Esophagus muscularis mucosa (tissue), 4 donors: Measurements from ENCODE around the gene CDK14. TPM values are rescaled to one million over a fixed set of nuclear protein-coding genes. Genes with fewer than 3 reads are reported as not detected.

Experiments used
- DNase-seq: peaks from one replicate; pipeline ENCODE4 v3.0.0-alpha.2; 2017; ENCODE audit errors: extremely low spot score
- H3K27ac ChIP-seq, 4 donors: fragments of 200-600 bp; sonication (generic); replicated peaks in 1 of 4; 1 replicate in 3 of 4; 2 replicates in 1 of 4; pipeline ENCODE4 v1.5.1; 2016 to 2019; ENCODE audit warnings: mild to moderate bottlenecking in 1 of 4
- H3K27me3 ChIP-seq, 4 donors: fragments of 200-600 bp; sonication (generic); one replicate each; pipeline versions ENCODE4 v1.5.1 to v1.6.0; 2016 to 2019
- H3K36me3 ChIP-seq, 4 donors: fragments of 200-600 bp; sonication (generic); one replicate each; pipeline ENCODE4 v1.5.1; 2016 to 2019
- H3K4me1 ChIP-seq, 4 donors: fragments of 200-600 bp; sonication (generic); one replicate each; pipeline ENCODE4 v1.5.1; 2016 to 2019
- H3K4me3 ChIP-seq, 4 donors: fragments of 200-600 bp; sonication (generic); 1 replicate in 2 of 4; 2 replicates in 2 of 4; pipeline ENCODE4 v1.5.1; 2016 to 2019; ENCODE audit warnings: mild to moderate bottlenecking in 4 of 4, moderate library complexity in 1 of 4
- H3K9me3 ChIP-seq, 4 donors: fragments of 200-600 bp; sonication (generic); 1 replicate in 3 of 4; 2 replicates in 1 of 4; pipeline ENCODE4 v1.5.1; 2016 to 2019
- CTCF ChIP-seq, 3 experiments: fragments of 200-600 bp in 2 of 3; fragments of 450-650 bp in 1 of 3; sonication (generic) in 2 of 3; IDR thresholded peaks; one replicate each; pipeline ENCODE4 v1.5.1; 2017 to 2019; ENCODE audit warnings: antibody characterized with exemption in 3 of 3, mild to moderate bottlenecking in 2 of 3, moderate library complexity in 1 of 3
- EP300 ChIP-seq: sonication (generic); formaldehyde crosslinking; IDR thresholded peaks from one replicate; pipeline ENCODE4 v1.6.1; 2017; ENCODE audit warnings: antibody characterized with exemption
- POLR2A ChIP-seq: fragments of 450-650 bp; IDR thresholded peaks from one replicate; pipeline ENCODE4 v1.6.1; 2017; ENCODE audit warnings: antibody characterized with exemption, moderate library complexity, mild to moderate bottlenecking, low read depth
- POLR2AphosphoS5 ChIP-seq, 2 donors: sonication (generic); formaldehyde crosslinking; IDR thresholded peaks; one replicate each; pipeline ENCODE4 v1.6.1; 2017; ENCODE audit warnings: antibody characterized with exemption in 2 of 2
- WGBS: methylation state at CpG from one replicate; pipeline ENCODE4 v1.1.5; 2018; 5-methylcytosine and 5-hydroxymethylcytosine counted together
- intact Hi-C: fragments of 100-400 bp; cut with DNase I; formaldehyde crosslinking; loops from one replicate; pipeline ENCODE4 v1.15.1; 2023
- total RNA-seq, 4 donors: library from RNA; depleted of rRNA; stranded (reverse); fragments of >200 nt; gene quantifications; one replicate each; pipeline versions ENCODE4 v1.1.0 to v1.2.1, GENCODE V29; 2016

The CDK14 gene
- total RNA-seq, 4 donors from 2014 or later, result 9.6 to 17.7 (median 14.3) TPM

DNA sequence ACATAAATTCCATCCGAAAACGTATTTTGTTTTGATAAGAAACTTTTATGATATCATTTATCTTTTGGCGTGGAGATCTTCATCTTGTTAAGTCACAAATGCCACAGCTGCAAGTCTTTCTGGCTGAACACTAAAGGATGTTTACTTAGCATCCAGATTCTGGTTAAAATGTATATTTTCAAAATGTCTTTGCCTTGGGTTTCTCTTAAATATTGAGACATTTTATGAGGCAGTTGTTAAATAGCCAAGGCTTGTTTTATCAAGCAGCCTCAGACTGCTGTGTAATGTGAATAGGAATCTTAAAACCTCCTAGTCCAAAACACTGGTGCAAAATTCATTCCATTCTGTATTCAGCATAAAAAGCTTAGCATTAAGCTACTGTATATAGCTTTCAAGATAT, 531.8 kb downstream of the CDK14 start:
- Histone ChIP-seq H3K27ac (no peak overlapping the region), H3K4me3 (no peak overlapping the region)

GRCh38 chr7:91128683-91129348, 532.7 kb downstream of the CDK14 start:
- no peak overlapping the region for H3K27ac ChIP-seq
- no peaks in the 10 kb centered on the region for H3K36me3 ChIP-seq
- intact Hi-C loops, result no loop called here
- H3K4me1 ChIP-seq, result no peaks in the 10 kb centered on the region
- H3K27me3 ChIP-seq, result no peaks in the 10 kb centered on the region
- H3K4me3 ChIP-seq, result peak overlapping the region in 1 of 4 donors; percentile 24
- no peak for TF ChIP-seq POLR2A
- no peak for TF ChIP-seq POLR2AphosphoS5 (IDR thresholded peaks at IDR 0.05)
- TF ChIP-seq EP300, result no peak
- TF ChIP-seq CTCF (IDR thresholded peaks at IDR 0.05), result no peak
- no peak for DNase-seq
- H3K9me3 ChIP-seq, result no peaks in the 10 kb centered on the region
- 78% methylated on average over 6 of the region's 6 CpGs for WGBS

More for the DNA sequence above, 531.8 kb downstream of the CDK14 start:
- H3K9me3 ChIP-seq, result no peaks in the 10 kb centered on the region
- H3K4me1 ChIP-seq, result no peaks in the 10 kb centered on the region
- TF ChIP-seq EP300 (no peak), POLR2AphosphoS5 (IDR thresholded peaks at IDR 0.05) (no peak), CTCF (IDR thresholded peaks at IDR 0.05) (no peak), POLR2A (no peak)
- DNase-seq, result no peak
- 48% methylated on average over 3 of the region's 3 CpGs for WGBS
- intact Hi-C loops, result no loop called here
- no peaks in the 10 kb centered on the region for H3K27me3 ChIP-seq
- H3K36me3 ChIP-seq, result no peaks in the 10 kb centered on the region

- Histone ChIP-seq H3K4me1 (no peaks in the 10 kb centered on the region), H3K9me3 (no peaks in the 10 kb centered on the region), H3K27me3 (no peaks in the 10 kb centered on the region), H3K27ac (no peak overlapping the region), H3K36me3 (no peaks in the 10 kb centered on the region), H3K4me3 (no peak overlapping the region)
- intact Hi-C loops, result loop anchor here (10.0 kb wide), 1 partner anchor 440 kb away; no protein-coding TSS in a partner anchor
- no peak for TF ChIP-seq POLR2AphosphoS5 (IDR thresholded peaks at IDR 0.05)
- no peak for TF ChIP-seq POLR2A
- TF ChIP-seq CTCF (IDR thresholded peaks at IDR 0.05), result no peak
- no peak for TF ChIP-seq EP300
- whole genome bisulfite sequencing, result 94% methylated on average over 3 of the region's 3 CpGs
- no peak for DNase-seq
Observed at GRCh38 chr7:91135300-91135699, 539.2 kb downstream of the CDK14 start.

DNA sequence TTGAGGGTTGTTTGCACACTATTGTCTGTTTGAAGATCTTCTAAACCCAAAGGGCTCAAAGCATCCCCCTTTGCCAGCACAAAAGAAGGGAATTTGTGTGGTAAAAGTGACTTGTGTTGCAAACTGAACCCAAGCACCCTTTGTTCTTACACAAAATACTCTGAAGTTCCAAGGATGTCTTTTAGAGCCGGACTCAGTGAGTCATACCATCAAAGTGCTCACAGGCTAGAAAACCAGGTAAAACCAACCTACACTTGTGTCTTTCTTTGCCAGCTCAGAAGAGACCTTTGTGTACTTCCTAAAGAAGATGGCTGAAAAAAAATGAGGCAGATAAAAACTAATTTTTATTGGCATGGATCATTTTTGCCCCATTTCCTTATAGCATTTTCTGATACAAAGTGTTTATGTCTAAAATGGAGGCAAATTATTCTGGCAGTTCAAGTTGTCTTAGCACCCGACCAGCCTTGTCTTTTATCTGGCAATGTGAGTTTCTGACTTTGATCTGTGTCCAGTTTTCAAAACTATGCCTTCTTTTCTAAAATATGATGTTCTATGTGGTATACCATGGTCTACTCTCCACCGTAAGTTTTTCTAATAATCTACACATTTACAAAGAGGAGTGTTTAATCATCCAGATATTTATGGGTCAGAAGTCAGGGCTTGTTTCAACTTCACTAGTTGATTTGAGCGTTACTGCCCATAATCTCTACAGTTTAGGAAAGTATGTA, 539.7 kb downstream of the CDK14 start:
- Histone ChIP-seq H3K27me3 (no peaks in the 10 kb centered on the region), H3K4me3 (no peak overlapping the region), H3K9me3 (no peaks in the 10 kb centered on the region), H3K4me1 (no peaks in the 10 kb centered on the region), H3K27ac (no peak overlapping the region), H3K36me3 (no peaks in the 10 kb centered on the region)
- TF ChIP-seq EP300, result no peak
- intact Hi-C loops, result loop anchor here (10.0 kb wide), 1 partner anchor 439 kb away; no protein-coding TSS in a partner anchor
- WGBS, result 67% methylated on average over 4 of the region's 4 CpGs
- no peak for DNase-seq

GRCh38 chr7:91137153-91137787, 541.1 kb downstream of the CDK14 start:
- H3K9me3 ChIP-seq, result no peaks in the 10 kb centered on the region
- no peak overlapping the region for H3K27ac ChIP-seq
- H3K36me3 ChIP-seq, result no peaks in the 10 kb centered on the region
- no peaks in the 10 kb centered on the region for H3K4me1 ChIP-seq
- TF ChIP-seq EP300 (no peak), POLR2A (no peak), CTCF (IDR thresholded peaks at IDR 0.05) (no peak), POLR2AphosphoS5 (IDR thresholded peaks at IDR 0.05) (no peak)
- intact Hi-C loops, result loop anchor here (10.0 kb wide), 1 partner anchor 438 kb away; no protein-coding TSS in a partner anchor
- 77% methylated on average over 3 of the region's 3 CpGs for WGBS
- DNase-seq, result no peak
- no peaks in the 10 kb centered on the region for H3K27me3 ChIP-seq
- H3K4me3 ChIP-seq, result no peak overlapping the region
